AG04450 (cell line): ENCODE data around the gene BATF2. TPM values are rescaled to one million over a fixed set of nuclear protein-coding genes. Genes with fewer than 3 reads are reported as not detected.

Experiments
- CTCF ChIA-PET: fragments of 300-600, 350-600 bp; formaldehyde crosslinking; extraction: SDS; loops from one replicate; lab custom pipeline; 2022; ENCODE audit warnings: antibody characterized with exemption, inconsistent platforms; lab: Charles Lee
- POLR2A ChIA-PET: fragments of 350-600 bp; formaldehyde crosslinking; extraction: SDS; loops from one replicate; lab custom pipeline; 2021; ENCODE audit warnings: antibody characterized with exemption, inconsistent platforms; lab: Yijun Ruan, JAX
- DNase-seq: peaks from one replicate; pipeline ENCODE4 v3.0.0-alpha.2; 2011; ENCODE audit warnings: low read depth, low spot score
- H3K27ac ChIP-seq: one replicate; pipeline ENCODE4 v1.5.1; 2012; ENCODE audit warnings: low read depth, low read length, control low read depth
- H3K27me3 ChIP-seq: one replicate; pipeline ENCODE4 v1.6.0; 2012; ENCODE audit warnings: low read length; ENCODE audit not compliant: control insufficient read depth, insufficient read depth
- H3K4me3 ChIP-seq: 2 replicates; pipeline ENCODE4 v1.5.1; 2011; ENCODE audit warnings: mild to moderate bottlenecking, low read depth, low read length, control low read depth
- H3K9me3 ChIP-seq: 2 replicates; pipeline ENCODE4 v1.5.1; 2012; ENCODE audit warnings: low read length; ENCODE audit not compliant: control insufficient read depth, insufficient read depth
- CTCF ChIP-seq: IDR thresholded peaks from 2 replicates; pipeline ENCODE4 v1.5.1; 2011; ENCODE audit warnings: low read depth, low read length, control low read depth, inconsistent platforms
- polyA plus RNA-seq: library from polyadenylated mRNA; depleted of rRNA; stranded (reverse); fragments of >200 nt; gene quantifications from 2 replicates; pipeline ENCODE4 v1.2.3, GENCODE V29; 2011

BATF2 gene
- polyA plus RNA-seq, 1 experiment = 1.5 TPM

GRCh38 chr11:64960719-64961118, 36.1 kb downstream of the BATF2 start:
- no peak for DNase-seq
- no peak overlapping the region for H3K27ac ChIP-seq
- H3K4me3 ChIP-seq = no peak overlapping the region
- CTCF ChIA-PET = interaction anchor here (0.8 kb wide), 1 partner anchor 73 kb away, joined by 3 read pairs; no protein-coding TSS in a partner anchor
- no peak for TF ChIP-seq CTCF
- H3K9me3 ChIP-seq = no peaks in the 10 kb centered on the region
- H3K27me3 ChIP-seq = peaks cover 14% of the 10 kb centered on the region
- POLR2A ChIA-PET = interaction anchor here (0.7 kb wide), 1 partner anchor 607 kb away, joined by 5 read pairs; no protein-coding TSS in a partner anchor

- no peak for TF ChIP-seq CTCF
- Histone ChIP-seq H3K4me3 (no peak overlapping the region), H3K27ac (no peak overlapping the region), H3K9me3 (no peaks in the 10 kb centered on the region), H3K27me3 (peaks cover 14% of the 10 kb centered on the region)
- DNase-seq = no peak
- ChIA-PET CTCF (no interaction called here), POLR2A (no interaction called here)
These were observed 37.3 kb downstream of the BATF2 start for GRCh38 chr11:64959498-64959897.

GRCh38 chr11:64954201-64954600, 42.6 kb downstream of the BATF2 start:
- POLR2A ChIA-PET = interaction anchor here (0.8 kb wide), 1 partner anchor 56 kb away, joined by 4 read pairs; no protein-coding TSS in a partner anchor
- Histone ChIP-seq H3K27me3 (peaks cover 6% of the 10 kb centered on the region), H3K27ac (no peak overlapping the region), H3K4me3 (no peak overlapping the region), H3K9me3 (no peaks in the 10 kb centered on the region)
- no peak for DNase-seq
- TF ChIP-seq CTCF = no peak
- CTCF ChIA-PET = no interaction called here

- no peak for DNase-seq
- no peak for TF ChIP-seq CTCF
- H3K4me3 ChIP-seq = no peak overlapping the region
- H3K9me3 ChIP-seq = no peaks in the 10 kb centered on the region
- peaks cover 13% of the 10 kb centered on the region for H3K27me3 ChIP-seq
- POLR2A ChIA-PET = no interaction called here
- CTCF ChIA-PET = interaction anchor here (1.0 kb wide), 1 partner anchor 63 kb away, joined by 3 read pairs; the partner anchor contains the start of gene ARL2
- H3K27ac ChIP-seq = no peak overlapping the region
These were observed 45.2 kb downstream of the BATF2 start for GRCh38 chr11:64951529-64951928.

GRCh38 chr11:64947208-64947814, 49.5 kb downstream of the BATF2 start:
- no peak for DNase-seq
- Histone ChIP-seq H3K27me3 (peaks cover 14% of the 10 kb centered on the region), H3K9me3 (no peaks in the 10 kb centered on the region), H3K27ac (no peak overlapping the region), H3K4me3 (no peak overlapping the region)
- ChIA-PET CTCF (no interaction called here), POLR2A (no interaction called here)
- peak; percentile 2; the same call in 1 of the 2 replicates for TF ChIP-seq CTCF
